BLaER1 treated with 17β-estradiol and CSF1 and Interleukin-3, amounts not matched to agents 10 nM and 100 nM (cell line): ENCODE results near the gene LCOR.

Source experiments
- H3K27ac ChIP-seq, 11 experiments: shearing (Covaris generic); formaldehyde crosslinking; 2 replicates each; pipeline ENCODE4 v1.8.1; 2022
- H3K27me3 ChIP-seq, 11 experiments: shearing (Covaris generic); formaldehyde crosslinking; 2 replicates each; pipeline ENCODE4 v1.8.1; 2022
- H3K36me3 ChIP-seq, 11 experiments: shearing (Covaris generic); formaldehyde crosslinking; 2 replicates each; pipeline ENCODE4 v1.8.1; 2022
- H3K4me1 ChIP-seq, 10 experiments: shearing (Covaris generic); formaldehyde crosslinking; 2 replicates each; pipeline ENCODE4 v1.8.1; 2022
- H3K4me2 ChIP-seq, 11 experiments: shearing (Covaris generic); formaldehyde crosslinking; 2 replicates each; pipeline ENCODE4 v1.8.1; 2022
- H3K4me3 ChIP-seq, 10 experiments: shearing (Covaris generic); formaldehyde crosslinking; 2 replicates each; pipeline ENCODE4 v1.8.1; 2022
- H3K9ac ChIP-seq, 11 experiments: shearing (Covaris generic); formaldehyde crosslinking; 2 replicates each; pipeline ENCODE4 v1.8.1; 2022
- H3K9me3 ChIP-seq, 11 experiments: shearing (Covaris generic); formaldehyde crosslinking; replicated peaks in 1 of 11; 2 replicates each; pipeline ENCODE4 v1.8.1; 2022
- H4K20me1 ChIP-seq, 11 experiments: shearing (Covaris generic); formaldehyde crosslinking; 2 replicates each; pipeline ENCODE4 v1.8.1; 2022
- Cebpa-rat ChIP-seq, 11 experiments: shearing (Covaris generic); IDR thresholded peaks; 2 replicates each; pipeline ENCODE4 v1.8.1; 2022

LCOR gene

DNA sequence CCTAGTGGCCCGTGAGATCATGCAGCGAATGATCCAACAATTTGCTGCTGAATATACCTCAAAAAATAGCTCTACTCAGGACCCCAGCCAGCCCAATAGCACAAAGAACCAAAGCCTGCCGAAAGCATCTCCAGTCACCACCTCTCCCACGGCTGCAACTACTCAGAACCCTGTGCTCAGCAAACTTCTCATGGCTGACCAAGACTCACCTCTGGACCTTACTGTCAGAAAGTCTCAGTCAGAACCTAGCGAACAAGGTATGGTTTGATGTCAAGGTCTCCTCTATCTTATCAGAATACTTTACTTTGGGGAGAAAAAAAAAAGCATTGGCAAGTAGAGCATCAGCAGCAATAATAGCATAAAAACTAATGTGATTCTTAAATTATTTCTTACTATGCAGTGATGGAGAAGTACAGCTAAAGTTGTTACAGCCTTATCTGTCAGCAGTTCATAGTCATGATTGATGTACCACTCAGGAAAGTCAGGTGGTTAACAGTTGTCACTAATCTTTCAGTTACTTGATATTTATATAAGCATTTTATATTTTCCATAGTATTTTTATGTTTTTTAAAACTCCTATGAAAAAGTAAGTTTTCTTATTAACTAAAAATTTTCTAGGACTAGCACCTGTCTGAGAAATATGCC, 117.1 kb downstream of the LCOR start:
- Histone ChIP-seq H3K4me2 (no peak overlapping the region), H3K27ac (no peak overlapping the region), H3K27me3 (no peaks in the 10 kb centered on the region), H3K4me3 (no peak overlapping the region), H3K9me3 (no peaks in the 10 kb centered on the region), H3K9ac (no peak overlapping the region), H3K36me3 (peaks cover 47 to 99% (median 64%) of the 10 kb centered on the region in 11 experiments), H4K20me1 (peaks cover 0 to 68% (median 7%) of the 10 kb centered on the region in 11 experiments; a peak in 8 of 22 replicates), H3K4me1 (no peaks in the 10 kb centered on the region)
- no peak for TF ChIP-seq Cebpa-rat (IDR thresholded peaks at IDR 0.05)

DNA sequence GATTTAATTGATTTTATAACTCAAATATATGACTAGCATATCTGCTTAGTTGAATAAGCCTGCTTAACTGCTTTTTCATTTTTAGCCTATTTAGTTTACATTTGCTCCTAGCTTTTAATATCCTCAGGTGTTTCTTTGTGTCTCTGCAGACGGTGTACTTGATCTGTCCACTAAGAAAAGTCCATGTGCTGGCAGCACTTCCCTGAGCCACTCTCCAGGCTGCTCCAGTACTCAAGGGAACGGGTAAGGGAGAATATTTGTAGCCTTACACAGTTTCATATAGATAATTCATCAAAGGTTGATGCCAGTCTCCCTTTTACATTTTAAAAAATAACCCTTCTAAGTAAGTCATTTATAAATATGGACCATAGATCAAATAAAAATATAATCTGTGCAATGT, 119.9 kb downstream of the LCOR start:
- Histone ChIP-seq H3K4me2 (no peak overlapping the region), H3K9me3 (no peaks in the 10 kb centered on the region), H3K4me3 (no peak overlapping the region), H3K4me1 (no peaks in the 10 kb centered on the region), H3K9ac (no peak overlapping the region), H3K27me3 (no peaks in the 10 kb centered on the region), H3K36me3 (peaks cover 64 to 100% (median 78%) of the 10 kb centered on the region in 11 experiments), H3K27ac (no peak overlapping the region), H4K20me1 (peaks cover 0 to 72% (median 15%) of the 10 kb centered on the region in 11 experiments; a peak in 12 of 22 replicates)
- no peak for TF ChIP-seq Cebpa-rat (IDR thresholded peaks at IDR 0.05)

DNA sequence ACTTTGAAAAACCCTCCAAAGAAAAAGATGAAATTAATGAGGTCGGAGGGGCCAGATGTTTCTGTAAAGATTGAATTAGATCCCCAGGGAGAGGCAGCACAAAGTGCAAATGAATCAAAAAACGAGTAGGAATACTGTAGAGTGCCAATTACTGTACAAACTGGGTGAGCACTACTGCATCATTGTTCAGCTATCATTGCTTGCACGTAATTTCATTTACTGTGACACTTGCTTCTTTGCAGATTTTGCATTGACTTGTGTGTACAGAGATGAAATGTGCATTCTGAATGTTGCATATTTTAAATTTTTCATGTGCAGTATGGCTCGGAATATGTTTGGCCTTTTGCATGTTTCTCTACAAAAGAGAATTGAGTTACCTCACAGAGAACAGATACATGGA, 123.7 kb downstream of the LCOR start:
- Histone ChIP-seq H4K20me1 (peaks cover 0 to 86% (median 13%) of the 10 kb centered on the region in 11 experiments; a peak in 11 of 22 replicates), H3K4me1 (no peaks in the 10 kb centered on the region), H3K36me3 (peaks cover 69 to 100% (median 90%) of the 10 kb centered on the region in 11 experiments), H3K27ac (no peak overlapping the region), H3K27me3 (no peaks in the 10 kb centered on the region), H3K4me2 (no peak overlapping the region), H3K9me3 (no peaks in the 10 kb centered on the region), H3K4me3 (no peak overlapping the region), H3K9ac (no peak overlapping the region)
- TF ChIP-seq Cebpa-rat (IDR thresholded peaks at IDR 0.05): no peak

DNA sequence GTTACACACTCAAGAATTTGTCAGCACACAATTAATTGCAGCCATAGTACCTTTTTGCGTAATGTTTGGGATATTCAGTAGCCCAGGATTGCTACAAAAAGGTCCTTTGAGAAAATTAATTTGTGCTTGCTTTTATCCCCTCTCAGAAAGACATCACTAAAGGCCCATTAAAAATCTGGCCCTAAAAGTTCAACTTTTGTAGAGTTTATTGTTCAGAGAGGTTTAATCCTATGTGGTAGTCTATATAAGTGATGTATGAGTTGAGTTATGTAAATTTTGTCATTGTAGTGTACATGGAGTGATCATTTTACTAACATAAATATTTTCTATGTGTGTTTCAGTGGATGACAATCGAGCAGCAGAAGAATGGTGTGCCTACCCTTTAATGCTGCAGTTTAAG, 126.0 kb downstream of the LCOR start:
- Histone ChIP-seq H3K27ac (no peak overlapping the region), H3K9ac (no peak overlapping the region), H3K4me3 (no peak overlapping the region), H3K27me3 (no peaks in the 10 kb centered on the region), H3K4me2 (no peak overlapping the region), H3K9me3 (no peaks in the 10 kb centered on the region), H4K20me1 (peaks cover 0 to 80% (median 13%) of the 10 kb centered on the region in 11 experiments; a peak in 11 of 22 replicates), H3K4me1 (no peaks in the 10 kb centered on the region), H3K36me3 (peaks cover 53 to 94% (median 75%) of the 10 kb centered on the region in 11 experiments)
- no peak for TF ChIP-seq Cebpa-rat (IDR thresholded peaks at IDR 0.05)

DNA sequence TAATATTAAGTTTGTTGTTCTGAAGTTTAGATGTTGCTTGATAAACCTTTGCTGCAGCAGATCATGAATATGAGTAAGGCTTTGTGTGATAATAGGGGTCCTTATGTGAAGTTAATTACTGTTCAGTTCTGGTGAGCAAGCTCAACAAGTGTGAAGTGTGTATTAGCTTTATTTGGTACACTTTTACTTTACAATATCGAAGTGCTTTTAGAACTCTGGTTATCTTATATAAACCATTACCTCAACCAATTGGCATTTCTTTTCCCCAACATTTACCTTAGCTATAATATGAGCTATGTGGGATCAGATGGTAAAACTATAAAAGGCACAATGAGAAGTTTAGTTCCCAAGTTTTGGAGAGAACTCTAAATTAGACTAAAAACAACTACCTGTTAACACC, 127.6 kb downstream of the LCOR start:
- H3K4me1 ChIP-seq: no peaks in the 10 kb centered on the region
- no peak overlapping the region for H3K4me3 ChIP-seq
- no peak for TF ChIP-seq Cebpa-rat (IDR thresholded peaks at IDR 0.05)
- no peak overlapping the region for H3K4me2 ChIP-seq
- no peaks in the 10 kb centered on the region for H3K9me3 ChIP-seq
- peaks cover 37 to 89% (median 63%) of the 10 kb centered on the region in 11 experiments for H3K36me3 ChIP-seq
- no peak overlapping the region for H3K27ac ChIP-seq
- H4K20me1 ChIP-seq: peaks cover 0 to 74% (median 13%) of the 10 kb centered on the region in 11 experiments; a peak in 12 of 22 replicates
- H3K27me3 ChIP-seq: no peaks in the 10 kb centered on the region
- H3K9ac ChIP-seq: no peak overlapping the region

DNA sequence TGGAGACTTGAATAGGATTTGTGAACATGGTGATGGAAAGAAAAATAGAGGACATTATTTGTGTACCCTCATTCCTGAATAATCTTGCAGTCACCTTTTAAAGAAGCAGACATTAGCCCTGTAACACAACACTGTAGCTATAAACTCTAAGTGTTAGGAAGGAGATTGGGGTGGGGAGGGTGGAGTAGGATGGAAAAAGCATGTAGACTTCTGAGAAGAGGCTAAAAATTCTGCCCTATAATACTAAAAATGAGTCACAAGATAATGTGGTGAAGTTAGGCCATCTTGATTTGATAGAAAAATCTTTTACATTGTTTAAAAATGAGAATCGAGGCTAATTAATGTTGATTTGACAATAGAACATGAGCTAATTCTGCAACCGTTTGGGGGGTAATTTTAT, 128.8 kb downstream of the LCOR start:
- Histone ChIP-seq H3K4me2 (no peak overlapping the region), H3K4me1 (no peaks in the 10 kb centered on the region), H3K27me3 (no peaks in the 10 kb centered on the region), H4K20me1 (peaks cover 0 to 62% (median 7%) of the 10 kb centered on the region in 11 experiments; a peak in 11 of 22 replicates), H3K4me3 (no peak overlapping the region), H3K9me3 (no peaks in the 10 kb centered on the region), H3K27ac (no peak overlapping the region), H3K36me3 (peaks cover 27 to 79% (median 52%) of the 10 kb centered on the region in 11 experiments), H3K9ac (no peak overlapping the region)
- no peak for TF ChIP-seq Cebpa-rat (IDR thresholded peaks at IDR 0.05)

DNA sequence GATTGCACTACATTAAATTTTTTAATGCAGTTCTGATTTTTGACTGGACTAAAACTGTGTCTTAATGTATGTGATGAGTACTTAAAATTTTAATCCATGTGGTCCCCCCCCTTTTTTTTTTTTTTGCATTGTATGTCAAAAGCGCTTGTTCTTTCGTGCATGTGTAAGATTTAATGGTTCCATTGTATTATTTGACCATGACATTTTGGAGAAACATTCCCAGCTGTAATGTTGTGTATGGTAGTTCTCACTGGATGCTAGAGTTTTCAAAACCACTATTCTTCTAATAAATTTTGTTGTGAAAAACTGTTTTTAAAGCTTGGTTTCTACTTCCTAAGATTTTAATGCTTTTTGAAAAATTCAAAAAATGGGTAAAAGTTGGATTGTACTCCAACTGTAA, 132.0 kb downstream of the LCOR start:
- no peak overlapping the region for H3K4me3 ChIP-seq
- TF ChIP-seq Cebpa-rat (IDR thresholded peaks at IDR 0.05): no peak
- H3K27ac ChIP-seq: no peak overlapping the region
- H4K20me1 ChIP-seq: peaks cover 0 to 35% (median 0%) of the 10 kb centered on the region in 11 experiments; a peak in 7 of 22 replicates
- H3K9me3 ChIP-seq: no peaks in the 10 kb centered on the region
- H3K4me2 ChIP-seq: no peak overlapping the region
- H3K9ac ChIP-seq: no peak overlapping the region
- H3K27me3 ChIP-seq: no peaks in the 10 kb centered on the region
- peaks cover under 1 to 61% (median 26%) of the 10 kb centered on the region in 11 experiments; a peak in 19 of 22 replicates for H3K36me3 ChIP-seq
- no peaks in the 10 kb centered on the region for H3K4me1 ChIP-seq

DNA sequence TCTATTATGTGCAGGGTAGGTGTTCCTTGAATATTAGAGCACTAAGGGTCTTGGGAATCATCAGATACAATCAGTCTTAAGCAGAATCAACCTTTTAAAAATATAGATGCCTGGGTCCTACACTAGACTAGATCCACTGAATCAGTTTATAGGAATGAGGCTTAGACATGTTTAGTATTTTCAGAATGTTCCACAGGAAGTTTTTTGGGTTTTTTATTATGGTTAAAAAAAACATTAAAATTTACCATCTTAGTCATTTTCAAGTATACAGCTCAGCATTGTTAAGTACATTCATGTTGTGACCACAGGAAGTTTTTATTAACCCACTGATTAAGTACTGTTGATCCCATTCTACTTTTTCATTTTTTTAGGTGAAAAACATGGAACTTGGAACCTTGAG, 135.7 kb downstream of the LCOR start:
- H3K4me3 ChIP-seq: no peak overlapping the region
- H3K27ac ChIP-seq: no peak overlapping the region
- H3K36me3 ChIP-seq: peaks cover 0 to 30% (median 15%) of the 10 kb centered on the region in 11 experiments; a peak in 17 of 22 replicates
- H3K27me3 ChIP-seq: no peaks in the 10 kb centered on the region
- TF ChIP-seq Cebpa-rat (IDR thresholded peaks at IDR 0.05): no peak
- H4K20me1 ChIP-seq: peaks cover 0 to 17% (median 0%) of the 10 kb centered on the region in 11 experiments; a peak in 6 of 22 replicates
- no peak overlapping the region for H3K4me2 ChIP-seq
- H3K9me3 ChIP-seq: no peaks in the 10 kb centered on the region
- H3K4me1 ChIP-seq: no peaks in the 10 kb centered on the region
- no peak overlapping the region for H3K9ac ChIP-seq

DNA sequence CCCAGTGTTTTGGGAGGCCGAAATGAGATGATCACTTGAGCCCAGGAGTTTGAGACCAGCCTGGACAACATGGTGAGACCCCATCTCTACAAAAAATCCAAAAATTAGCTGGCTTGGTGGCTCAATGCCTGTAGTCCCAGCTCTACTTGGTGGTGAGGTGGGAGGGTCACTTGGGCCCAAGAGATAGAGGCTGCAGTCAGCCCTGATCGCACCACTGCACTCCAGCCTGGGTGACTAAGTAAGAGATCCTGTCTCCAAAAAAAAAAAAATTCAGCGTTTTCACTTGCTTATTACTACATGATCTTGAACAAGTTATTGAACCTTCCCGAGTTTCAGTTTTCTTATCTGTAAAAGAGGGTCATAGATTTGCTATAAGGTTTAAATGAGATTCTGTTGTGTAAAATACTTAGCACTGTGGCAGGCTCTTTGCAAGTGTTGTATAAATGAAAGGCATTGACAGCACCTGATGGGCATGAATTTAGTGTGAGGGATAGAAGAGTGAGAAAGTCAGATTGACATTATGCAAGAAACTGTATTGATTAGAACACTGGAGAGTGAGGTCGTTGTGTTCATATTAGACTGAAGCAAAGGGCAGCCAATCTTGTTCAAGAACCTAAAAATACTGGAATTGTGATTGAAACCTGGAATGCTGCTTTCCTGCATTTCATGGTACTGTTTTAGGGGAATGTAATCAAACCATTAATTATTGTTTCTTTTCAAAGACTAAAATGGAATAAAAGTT, 136.8 kb downstream of the LCOR start:
- TF ChIP-seq Cebpa-rat (IDR thresholded peaks at IDR 0.05): no peak

More for the DNA sequence above, 136.8 kb downstream of the LCOR start:
- Histone ChIP-seq H3K4me1 (peaks cover 2 to 10% (median 4%) of the 10 kb centered on the region in 10 experiments; a peak in 18 of 20 replicates), H3K36me3 (peaks cover 0 to 23% (median 11%) of the 10 kb centered on the region in 11 experiments; a peak in 16 of 22 replicates), H3K27ac (no peak overlapping the region), H3K4me3 (no peak overlapping the region), H3K27me3 (no peaks in the 10 kb centered on the region), H3K4me2 (no peak overlapping the region), H3K9ac (no peak overlapping the region), H3K9me3 (no peaks in the 10 kb centered on the region), H4K20me1 (peaks cover 0 to 8% (median 0%) of the 10 kb centered on the region in 11 experiments; a peak in 2 of 22 replicates)
